Activated CD8-positive, alpha-beta memory T cell treated with anti-CD3 and anti-CD28 coated beads for 24 hours (primary cell): ENCODE measurements around the gene CCDC148.

Experiments used
- DNase-seq: peaks from one replicate; pipeline ENCODE4 v3.0.0-alpha.2; 2020

Gene CCDC148

DNA sequence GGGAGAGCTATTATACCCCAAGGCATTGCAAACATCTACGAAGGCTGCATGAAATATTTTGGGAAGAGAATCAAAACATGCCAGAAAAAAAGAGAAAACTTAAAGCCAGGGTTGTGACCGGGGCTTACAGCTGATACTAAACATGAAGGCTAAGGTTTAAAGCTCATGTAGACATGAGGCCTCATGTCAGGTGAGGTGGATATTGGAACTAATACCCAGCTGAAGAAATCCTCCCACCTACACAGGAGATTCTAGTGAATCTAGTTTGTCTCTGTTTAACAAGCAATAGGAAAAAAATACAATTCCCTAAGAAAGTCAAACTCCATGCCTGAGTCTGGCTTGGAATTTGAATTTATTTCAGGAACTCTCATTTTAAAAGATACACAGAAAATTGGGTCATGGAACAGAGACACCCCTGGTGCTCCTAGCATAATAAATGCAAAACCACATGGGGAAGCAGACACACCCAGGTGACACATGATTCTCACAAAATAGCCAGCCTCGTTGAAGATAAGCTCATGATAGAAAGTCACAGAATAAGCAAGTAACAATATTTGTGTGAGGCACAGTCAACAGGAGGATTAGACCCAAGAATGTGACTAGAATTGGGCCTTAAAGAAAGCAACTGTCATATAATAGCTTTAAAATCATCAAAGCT is 312.7 kb downstream of the CCDC148 start:
- no peak for DNase-seq

DNA sequence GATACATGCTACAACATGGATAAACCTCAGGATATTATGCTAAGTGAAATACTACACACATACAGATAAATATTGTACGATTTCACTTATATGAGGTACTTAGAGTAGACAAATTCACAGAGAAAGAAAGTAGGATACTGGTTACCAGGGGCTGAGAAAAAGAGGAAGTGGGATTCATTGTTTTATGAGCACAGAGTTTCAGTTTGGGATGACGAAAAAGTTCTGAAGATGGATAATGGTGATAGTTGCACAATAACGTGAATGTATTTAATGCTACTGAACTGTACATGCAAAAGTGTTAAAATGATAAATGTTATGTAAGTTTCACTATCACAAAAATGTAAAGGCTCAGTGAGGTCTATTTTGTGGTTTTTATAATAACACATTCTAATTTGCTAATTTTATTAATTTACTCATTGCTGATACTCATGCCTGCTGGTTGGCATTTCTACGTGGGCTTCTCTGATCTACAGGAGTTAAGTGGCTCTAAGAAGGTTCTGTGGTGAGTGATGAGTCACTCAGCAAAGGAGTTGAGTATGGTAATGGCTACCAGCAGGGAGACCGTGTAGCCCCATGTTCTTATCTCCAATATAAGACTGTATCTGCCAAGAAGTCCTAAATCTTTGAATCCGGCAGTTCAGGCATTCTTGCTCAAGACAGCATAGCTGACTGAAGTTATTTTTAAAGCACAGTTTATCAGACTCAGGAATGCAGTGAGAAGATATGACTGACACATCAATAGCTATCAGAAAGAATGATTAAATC is 313.8 kb downstream of the CCDC148 start:
- no peak for DNase-seq

DNA sequence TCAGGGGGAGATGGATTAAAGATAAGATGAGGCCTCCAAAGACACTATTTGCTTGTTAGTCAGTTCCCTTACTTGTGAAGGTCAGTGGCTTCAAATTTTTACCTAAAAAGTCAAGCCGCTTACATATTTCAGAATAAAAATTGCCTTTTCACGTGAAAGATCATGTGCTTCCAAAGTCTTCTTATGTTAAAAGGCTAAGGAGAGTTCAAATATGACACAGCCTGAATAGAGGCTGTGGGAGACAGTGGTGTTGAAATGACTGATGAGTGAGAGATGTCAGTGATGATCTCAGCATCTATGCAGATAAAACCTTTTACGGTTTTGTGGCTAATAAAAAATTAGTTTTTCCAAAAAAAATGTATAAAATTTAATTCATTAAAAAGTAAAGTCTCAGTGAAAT is 314.4 kb downstream of the CCDC148 start:
- no peak for DNase-seq

DNA sequence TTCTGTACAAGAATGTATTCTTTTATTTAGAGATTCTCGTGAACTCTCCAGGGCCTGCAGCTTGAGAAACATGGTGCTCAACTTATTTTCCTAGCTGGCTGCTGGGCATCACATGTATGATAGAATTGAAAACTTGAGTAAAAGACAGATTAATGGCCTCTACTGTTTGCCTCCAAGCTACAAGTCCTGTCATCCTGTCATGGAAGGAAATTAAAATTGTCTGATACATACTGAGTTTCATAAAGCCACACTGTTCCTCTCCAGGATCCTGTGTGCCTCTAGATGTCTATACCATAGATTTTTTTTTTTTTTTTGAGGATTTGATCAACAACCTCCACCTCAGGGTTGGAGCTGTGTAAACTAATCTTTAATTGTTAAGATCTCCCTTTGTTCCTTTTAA is 316.4 kb downstream of the CCDC148 start:
- no peak for DNase-seq

DNA sequence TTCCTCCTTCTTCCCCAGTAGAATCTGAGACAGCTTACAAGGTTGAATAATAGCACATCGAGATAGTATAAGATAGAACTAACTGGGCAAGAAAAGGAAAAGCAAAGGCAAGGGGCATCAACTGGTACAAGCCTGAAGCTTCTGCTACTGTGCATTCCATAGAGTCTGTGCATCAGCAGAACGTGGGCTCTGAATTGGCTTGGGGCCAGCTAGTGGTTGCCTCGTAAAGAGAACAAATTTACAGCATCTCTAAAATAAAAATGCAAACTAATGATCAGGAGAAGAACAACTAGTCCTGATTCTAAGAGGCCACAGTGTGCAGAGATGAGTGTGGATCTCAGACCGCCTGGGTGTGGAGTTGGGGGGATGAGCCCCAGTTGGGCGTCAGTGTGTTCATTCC is 318.3 kb downstream of the CCDC148 start:
- no peak for DNase-seq

DNA sequence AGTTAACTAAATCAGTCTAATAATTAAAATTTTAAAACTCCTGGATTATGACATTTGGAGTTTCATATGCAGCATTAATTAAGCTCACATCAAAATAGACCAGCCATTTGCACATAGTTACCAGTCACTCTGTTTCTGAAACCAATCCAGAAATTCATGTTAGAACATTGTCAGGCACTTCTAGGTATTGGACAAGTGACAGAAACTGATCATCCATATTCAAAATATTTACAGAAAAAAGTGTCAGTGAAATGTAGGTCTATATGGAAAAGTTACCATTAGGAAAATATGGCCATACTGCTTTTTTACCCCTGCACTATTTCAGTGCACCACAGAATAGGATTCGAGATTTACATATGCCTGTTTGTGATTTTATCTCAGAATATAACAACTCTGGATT is 321.5 kb downstream of the CCDC148 start:
- DNase-seq = no peak

DNA sequence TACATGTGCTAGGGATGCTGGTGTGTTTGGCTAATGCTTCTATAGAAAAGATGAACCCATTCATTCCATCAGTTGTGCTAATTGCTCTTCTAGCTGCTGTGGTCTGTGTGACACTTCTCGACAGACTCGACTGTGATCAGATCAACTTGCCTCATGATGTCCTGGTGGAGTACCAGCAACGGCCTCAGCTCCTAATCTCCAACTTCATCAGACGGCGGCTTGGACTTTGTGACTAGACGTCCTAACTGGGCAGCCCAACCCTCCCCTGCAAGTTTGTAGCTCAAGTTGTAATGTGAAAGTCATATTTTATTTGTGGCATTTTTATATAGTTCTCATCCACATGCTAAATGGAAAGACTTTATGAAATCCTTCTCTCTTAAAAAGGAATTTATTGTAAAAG is 321.9 kb downstream of the CCDC148 start:
- DNase-seq = no peak

DNA sequence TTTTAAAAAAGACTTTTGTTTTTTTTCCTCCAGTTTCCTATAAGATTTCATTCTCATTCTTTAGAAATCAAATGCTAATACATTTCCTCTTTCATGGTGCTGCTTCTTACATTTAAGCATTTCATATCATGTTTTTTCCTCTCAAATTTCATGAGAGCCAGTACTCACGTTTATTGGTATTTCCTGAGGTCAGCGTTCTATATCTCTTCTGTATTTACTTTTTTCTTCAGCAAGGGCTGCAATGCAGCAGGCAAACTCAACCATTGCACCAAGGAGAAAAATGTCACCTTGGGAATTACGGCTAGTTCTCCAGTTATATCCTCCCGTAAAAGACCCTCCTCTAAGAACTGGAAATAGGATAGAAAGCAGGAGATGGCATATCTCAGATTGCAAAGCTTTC is 322.5 kb downstream of the CCDC148 start:
- DNase-seq = no peak

DNA sequence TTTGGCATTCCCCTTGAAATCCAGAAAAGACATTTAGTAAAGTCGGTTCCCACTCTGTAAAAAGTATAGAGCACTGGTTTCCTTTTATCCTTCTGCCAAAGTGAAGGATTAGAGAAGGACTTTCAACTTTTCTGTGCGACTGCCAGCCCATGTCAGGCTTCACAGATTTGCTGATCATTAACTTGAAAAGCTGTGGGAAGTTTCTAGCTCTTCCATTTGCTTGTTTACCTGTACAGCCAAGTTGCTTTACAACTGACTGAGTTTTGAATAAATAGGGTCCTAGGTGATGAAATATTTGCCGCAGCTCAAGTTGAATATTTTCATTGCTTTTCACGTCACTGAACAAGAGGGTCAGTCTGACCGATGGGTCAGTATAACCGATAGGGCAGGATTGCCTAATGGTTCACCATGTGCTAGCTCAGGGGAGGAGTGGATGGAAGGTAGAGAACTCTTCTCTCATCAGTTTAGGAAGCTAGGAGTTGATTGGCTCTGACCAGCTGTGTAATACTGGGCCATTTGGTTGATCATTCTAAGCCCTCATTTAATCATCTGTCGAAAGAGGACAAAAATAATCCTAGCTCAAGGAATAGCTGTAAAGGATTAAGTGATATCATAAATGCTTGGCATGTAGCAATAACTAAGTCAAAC is 324.5 kb downstream of the CCDC148 start:
- DNase-seq = no peak

DNA sequence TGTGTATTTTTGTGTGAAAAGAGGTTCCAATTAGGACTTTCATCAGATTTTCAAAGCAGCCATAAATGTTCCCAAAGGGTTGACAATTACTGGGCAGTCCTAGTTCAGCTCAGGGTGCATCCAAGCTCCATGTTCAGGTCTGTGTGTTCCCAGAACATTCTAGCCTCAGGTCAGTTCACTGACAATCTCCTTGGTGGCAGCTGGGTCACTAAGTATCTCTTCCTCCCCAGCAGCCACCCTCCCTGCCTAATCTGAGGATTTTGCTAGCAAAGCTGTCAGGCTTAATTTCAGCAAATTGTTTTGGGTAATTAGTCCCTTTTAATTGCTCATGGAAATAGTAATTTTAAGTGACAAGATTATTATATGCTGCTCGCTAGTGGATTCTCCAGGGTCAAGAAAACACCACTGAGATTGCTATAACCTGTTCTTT is 325.1 kb downstream of the CCDC148 start:
- DNase-seq = no peak

DNA sequence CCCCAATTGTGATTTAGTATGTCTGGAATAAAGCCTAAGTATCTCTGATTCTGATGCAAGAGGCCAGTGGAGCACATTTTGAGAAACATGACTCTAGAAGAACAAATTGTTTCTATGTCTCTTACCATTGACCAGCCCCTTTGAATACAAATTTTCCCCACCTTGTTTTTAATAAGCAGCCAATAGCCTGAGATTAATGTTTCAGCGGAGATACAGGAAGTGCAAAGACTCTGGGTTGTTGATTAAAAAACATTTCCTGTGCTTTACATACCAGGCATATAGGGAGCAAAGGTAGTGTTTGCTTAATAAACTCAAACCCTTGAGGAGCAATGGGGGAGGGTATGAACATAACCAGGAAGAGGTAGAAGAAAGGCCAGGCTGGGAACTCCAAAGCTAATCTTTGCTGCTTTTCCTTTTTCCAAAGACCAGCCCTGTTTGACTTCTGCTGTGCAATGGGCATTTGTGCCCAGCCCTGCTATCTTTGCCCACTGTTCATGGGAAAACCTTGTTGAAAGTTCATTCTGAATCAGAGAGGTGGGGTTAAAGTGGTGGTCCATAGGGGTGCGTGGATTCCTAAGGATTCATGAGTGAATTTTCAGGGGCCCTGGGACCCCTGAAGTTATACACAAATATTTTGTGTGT is 325.6 kb downstream of the CCDC148 start:
- DNase-seq = no peak

DNA sequence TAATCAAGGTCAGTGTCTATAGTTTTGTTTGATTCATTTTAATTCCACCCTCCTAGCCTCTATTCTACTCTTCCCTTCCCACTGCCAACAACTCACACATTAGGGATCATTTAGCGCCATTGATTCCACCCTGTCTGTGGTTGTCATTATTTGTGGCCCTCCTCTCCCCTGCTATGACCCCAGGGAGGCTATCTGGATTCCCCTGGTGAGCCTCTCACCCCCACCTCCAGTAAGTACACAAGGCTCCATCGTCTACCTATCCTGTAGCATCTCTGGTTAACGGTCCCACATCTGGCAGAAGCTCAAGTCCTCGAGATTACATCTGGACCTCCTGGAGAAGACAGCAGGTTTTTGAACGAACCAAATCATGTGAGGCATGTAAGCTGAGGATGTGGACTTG is 327.5 kb downstream of the CCDC148 start:
- DNase-seq = no peak

DNA sequence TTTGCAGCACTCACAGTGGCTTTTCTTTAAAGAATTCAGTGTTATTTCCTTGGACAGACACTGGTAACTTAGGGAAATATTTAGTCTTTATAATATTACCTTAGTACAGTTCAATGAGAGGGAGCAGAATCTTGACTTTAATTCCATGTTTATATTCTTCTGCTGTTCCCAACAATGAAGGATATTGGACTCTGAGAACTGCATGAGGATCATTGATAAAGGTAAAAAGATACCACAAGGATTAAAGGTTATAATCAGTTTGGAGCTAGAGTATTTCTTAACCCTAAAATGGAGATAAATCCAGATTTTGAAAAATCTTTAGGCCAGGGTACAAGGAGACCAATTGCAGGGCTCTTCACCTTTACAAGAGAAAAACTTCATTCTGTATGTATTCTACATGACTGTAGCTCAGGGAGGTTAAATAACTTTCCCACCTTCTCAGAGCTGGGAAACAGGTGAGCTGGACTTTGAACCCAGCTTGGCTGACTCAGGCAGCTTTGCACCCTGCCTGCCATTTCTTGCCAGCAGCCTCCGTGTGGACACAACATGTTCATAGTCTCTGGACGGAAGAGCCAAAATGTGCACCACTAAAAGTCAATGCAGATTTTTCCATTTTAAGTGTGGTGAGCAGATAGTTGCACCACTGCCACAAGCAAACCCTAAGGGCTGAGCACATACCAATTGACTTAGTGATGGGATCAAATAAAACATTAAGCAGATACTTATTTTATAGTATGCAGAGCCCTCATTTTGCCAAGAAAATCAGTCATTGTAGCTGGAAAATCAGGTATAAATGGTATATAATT is 328.2 kb downstream of the CCDC148 start:
- no peak for DNase-seq

DNA sequence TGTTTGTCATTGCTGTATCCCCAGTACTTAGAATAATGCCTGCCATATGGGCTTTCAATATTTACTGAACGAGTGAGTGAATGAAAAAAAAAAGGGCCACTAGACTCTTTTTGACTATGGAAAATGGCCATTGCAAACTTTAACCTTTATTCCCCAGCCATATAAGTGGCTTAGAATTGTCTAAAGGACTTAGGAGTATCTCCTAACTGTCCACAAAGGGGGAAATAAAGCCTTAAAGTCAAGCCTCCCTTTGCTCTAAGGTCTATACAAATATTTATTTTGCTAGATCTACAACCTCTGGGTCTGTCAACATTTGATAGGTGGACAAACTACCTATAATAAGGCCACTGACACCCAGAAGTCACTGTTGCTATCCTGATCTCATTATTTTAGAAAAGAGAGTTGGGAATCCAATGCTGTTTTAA is 329.2 kb downstream of the CCDC148 start:
- DNase-seq = no peak

DNA sequence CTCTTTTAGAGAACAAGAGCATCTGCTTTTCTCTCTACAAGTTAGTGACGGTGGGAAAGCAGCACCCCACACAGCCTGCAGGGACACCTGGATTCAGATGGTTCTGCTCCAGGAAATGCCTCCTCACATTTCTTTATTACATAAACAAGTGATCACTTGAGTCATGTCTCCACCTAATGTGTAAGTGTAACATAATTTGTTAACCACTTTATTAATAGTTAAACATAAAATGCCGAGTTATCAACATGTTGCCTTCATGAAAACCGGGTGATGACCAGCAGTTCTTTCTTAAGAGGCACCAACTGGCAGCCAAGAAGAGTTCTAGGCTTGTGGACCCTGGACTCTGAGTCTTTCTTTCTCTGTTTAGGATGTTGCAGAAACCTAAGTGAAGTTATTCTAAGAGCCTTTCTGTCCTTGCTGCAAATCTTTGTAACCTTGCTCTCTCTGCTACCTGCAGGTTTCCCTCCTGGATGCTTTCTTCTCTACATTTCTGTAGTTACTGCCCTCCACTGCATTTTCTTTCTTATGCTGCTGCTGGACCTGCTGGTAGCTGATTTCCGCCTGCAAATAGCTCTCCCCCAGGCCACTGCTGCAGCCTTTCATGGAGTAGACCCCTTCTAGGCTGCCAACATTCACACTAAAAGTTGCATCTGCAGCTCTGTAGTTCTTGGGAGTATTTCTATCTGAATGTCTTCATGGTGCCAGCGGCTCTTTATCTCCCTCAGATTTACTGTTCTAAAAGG is 330.6 kb downstream of the CCDC148 start:
- no peak for DNase-seq

DNA sequence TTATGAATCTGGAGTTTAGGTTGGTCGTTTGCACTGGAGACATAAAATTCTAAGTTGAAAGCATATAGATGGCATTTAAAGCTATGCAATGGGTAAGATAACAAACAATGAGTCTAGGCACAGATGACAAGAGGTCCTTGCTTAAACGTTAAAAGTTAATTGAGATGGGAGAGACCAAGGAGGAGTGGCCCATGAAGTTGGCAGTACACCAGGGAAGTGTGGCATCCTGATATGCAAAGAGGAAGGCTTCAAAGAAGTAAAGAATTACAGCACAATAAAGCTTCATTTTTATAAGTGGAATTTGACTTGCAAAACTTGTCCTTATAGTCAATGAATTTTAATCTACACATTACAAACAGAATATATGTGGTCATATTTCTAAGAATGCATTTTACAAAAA is 331.7 kb downstream of the CCDC148 start:
- DNase-seq = no peak
